BE2C (cell line): ENCODE measurements around the gene FBXL13.
"Not testable (repeated sequence)": the region's sequence is repeated elsewhere in the genome, so short reads cannot be mapped to it uniquely, and the experiment has no call there.

Source experiments
- DNase-seq: peaks from one replicate; pipeline ENCODE4 v3.0.0-alpha.2; 2020
- H3K27me3 ChIP-seq: fragments of 250-450 bp; sonication (Bioruptor Pico); 2 replicates; pipeline ENCODE4 v1.5.1; 2020; ENCODE audit warnings: mild to moderate bottlenecking
- H3K36me3 ChIP-seq: fragments of 250-450 bp; sonication (Bioruptor Pico); 2 replicates; pipeline ENCODE4 v1.5.1; 2020; ENCODE audit warnings: mild to moderate bottlenecking
- H3K4me1 ChIP-seq: fragments of 250-450 bp; sonication (Bioruptor Pico); 2 replicates; pipeline ENCODE4 v1.5.1; 2020
- H3K4me3 ChIP-seq: 2 replicates; pipeline ENCODE4 v1.5.1; 2011; ENCODE audit warnings: low read depth, low read length
- H3K9me3 ChIP-seq: fragments of 250-450 bp; sonication (Bioruptor Pico); 2 replicates; pipeline ENCODE4 v1.5.1; 2020
- TF ChIP-seq, protein P1 (sequence below): IDR thresholded peaks from 2 replicates; pipeline ENCODE4 v1.5.1; 2012; ENCODE audit warnings: mild to moderate bottlenecking, low read depth, low read length

Gene FBXL13

DNA sequence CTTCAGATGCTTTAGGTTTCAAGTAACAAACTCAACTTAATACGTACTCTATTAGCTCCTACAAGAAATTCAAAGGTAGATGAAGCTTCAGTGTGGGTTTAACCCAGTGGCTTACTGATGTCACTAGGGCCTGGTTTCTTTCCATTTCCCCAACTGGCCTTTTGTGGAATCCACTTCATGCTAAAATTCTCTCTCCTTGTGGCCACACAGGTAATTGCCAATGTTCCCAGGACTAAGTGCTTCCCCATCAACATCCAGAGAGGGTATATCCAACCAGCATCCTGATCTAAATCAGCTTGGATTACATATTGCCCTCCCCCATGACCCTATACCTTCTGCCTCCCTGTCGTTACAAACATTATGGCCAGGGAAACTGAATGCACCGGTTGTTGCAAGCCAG, 10.7 kb downstream of the FBXL13 start:
- Histone ChIP-seq H3K9me3 (no peaks in the 10 kb centered on the region), H3K4me3 (no peak overlapping the region), H3K36me3 (no peaks in the 10 kb centered on the region), H3K27me3 (no peaks in the 10 kb centered on the region), H3K4me1 (no peaks in the 10 kb centered on the region)
- TF ChIP-seq, protein P1, sequence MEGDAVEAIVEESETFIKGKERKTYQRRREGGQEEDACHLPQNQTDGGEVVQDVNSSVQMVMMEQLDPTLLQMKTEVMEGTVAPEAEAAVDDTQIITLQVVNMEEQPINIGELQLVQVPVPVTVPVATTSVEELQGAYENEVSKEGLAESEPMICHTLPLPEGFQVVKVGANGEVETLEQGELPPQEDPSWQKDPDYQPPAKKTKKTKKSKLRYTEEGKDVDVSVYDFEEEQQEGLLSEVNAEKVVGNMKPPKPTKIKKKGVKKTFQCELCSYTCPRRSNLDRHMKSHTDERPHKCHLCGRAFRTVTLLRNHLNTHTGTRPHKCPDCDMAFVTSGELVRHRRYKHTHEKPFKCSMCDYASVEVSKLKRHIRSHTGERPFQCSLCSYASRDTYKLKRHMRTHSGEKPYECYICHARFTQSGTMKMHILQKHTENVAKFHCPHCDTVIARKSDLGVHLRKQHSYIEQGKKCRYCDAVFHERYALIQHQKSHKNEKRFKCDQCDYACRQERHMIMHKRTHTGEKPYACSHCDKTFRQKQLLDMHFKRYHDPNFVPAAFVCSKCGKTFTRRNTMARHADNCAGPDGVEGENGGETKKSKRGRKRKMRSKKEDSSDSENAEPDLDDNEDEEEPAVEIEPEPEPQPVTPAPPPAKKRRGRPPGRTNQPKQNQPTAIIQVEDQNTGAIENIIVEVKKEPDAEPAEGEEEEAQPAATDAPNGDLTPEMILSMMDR: peak; percentile 19; the same call in 1 of the 2 replicates
- no peak for DNase-seq

DNA sequence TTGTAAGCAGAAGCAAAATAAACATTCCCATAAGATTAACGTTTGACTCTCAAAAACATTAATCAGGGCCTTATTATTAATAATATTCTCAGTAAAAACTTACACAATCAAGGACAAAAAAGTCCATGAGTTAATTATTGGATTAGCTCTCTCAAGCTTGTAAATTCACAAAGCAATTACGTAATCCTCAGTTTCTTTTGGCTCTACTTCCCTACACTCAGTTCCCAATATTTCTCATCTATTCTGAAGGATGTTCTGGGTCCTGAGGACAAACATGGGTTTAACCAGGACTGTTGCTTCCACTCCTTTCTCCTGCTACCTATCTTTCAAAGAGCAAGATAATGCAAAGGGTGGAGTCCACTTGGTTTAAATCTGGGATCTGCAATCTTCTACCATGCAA, 15.1 kb downstream of the FBXL13 start:
- Histone ChIP-seq H3K27me3 (no peaks in the 10 kb centered on the region), H3K36me3 (no peaks in the 10 kb centered on the region), H3K4me1 (no peaks in the 10 kb centered on the region), H3K4me3 (no peak overlapping the region), H3K9me3 (no peaks in the 10 kb centered on the region)
- DNase-seq: no peak
- TF ChIP-seq, protein P1: no peak

DNA sequence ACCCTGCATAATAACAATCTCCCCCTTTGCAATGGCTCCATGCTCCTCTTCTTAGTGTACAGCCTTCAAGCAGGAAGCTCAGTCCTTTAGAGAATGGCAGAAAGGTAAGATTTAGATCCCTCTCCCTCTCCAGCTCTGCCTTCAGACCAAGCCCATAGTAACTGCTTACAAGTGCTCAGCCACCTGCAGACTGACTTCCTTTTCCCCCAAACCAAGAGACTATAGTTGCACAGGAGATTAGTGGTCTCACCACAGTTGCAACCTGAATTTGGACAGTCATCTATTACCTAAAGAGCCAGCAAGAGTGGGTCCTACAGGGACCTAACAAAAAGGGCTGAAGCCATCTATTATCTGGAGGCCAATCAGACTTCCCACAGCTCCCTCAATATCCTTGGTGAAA, 16.5 kb downstream of the FBXL13 start:
- TF ChIP-seq, protein P1: no peak
- Histone ChIP-seq H3K9me3 (no peaks in the 10 kb centered on the region), H3K36me3 (no peaks in the 10 kb centered on the region), H3K4me3 (no peak overlapping the region), H3K27me3 (no peaks in the 10 kb centered on the region), H3K4me1 (no peaks in the 10 kb centered on the region)
- no peak for DNase-seq

DNA sequence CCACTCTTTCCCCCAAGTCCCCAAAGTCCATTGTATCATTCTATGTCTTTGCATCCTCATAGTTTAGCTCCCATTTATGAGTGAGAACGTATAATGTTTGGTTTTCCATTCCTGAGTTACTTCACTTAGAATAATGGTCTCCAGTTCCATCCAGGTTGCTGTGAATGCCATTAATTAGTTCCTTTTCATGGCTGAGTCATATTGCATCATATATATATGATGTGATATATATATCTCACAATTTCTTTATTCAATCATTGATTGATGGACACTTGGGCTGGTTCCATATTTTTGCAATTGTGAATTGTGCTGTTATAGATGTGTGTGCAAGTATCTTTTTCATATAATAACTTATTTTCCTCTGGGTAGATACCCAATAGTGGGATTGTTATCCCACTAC, 18.6 kb downstream of the FBXL13 start:
- H3K27me3 ChIP-seq, H3K36me3 ChIP-seq, H3K4me1 ChIP-seq, H3K9me3 ChIP-seq, H3K4me3 ChIP-seq, DNase-seq: not testable (repeated sequence)

DNA sequence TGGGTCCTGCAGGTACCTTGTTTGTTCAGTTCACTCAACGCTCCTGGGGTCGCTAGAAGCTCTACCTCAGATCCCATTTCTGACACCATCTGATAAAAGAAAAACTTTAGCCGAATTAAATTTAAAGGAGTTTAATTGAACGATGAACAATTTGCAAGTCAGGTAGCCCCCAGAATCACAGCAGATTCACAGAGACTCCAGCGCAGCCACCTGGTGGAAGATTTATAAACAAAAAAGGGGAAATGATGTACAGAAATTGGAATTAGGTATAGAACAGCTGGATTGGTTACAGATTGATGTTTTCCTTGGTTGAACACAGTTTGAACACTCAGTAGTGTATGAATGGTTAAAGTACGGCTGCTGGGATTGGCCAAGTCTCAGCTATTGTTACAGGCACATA, 23.1 kb downstream of the FBXL13 start:
- TF ChIP-seq, protein P1: peak; percentile 10; the same call in 1 of the 2 replicates
- no peaks in the 10 kb centered on the region for H3K27me3 ChIP-seq
- no peak overlapping the region for H3K4me3 ChIP-seq
- no peaks in the 10 kb centered on the region for H3K36me3 ChIP-seq
- H3K4me1 ChIP-seq: no peaks in the 10 kb centered on the region
- H3K9me3 ChIP-seq: no peaks in the 10 kb centered on the region
- DNase-seq: no peak

DNA sequence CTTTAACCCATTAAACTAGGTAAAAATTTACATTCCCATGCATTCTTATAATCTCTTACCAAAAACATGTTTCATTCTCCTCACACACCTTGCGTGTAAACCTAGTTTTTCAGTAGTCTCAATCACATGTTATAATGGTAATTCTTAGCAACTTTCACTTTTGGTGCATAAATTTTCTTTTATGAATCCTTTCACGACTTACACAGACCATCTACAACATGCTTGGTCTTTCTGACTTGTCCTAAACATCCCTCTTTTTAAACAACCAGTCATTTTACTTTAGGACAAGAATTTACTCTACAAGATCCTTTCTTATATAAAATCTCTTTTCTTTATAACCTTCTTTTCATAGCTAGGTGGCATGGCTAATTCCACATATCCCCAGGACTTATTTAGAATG, 25.8 kb downstream of the FBXL13 start:
- Histone ChIP-seq H3K9me3 (no peaks in the 10 kb centered on the region), H3K27me3 (no peaks in the 10 kb centered on the region), H3K4me3 (no peak overlapping the region), H3K36me3 (no peaks in the 10 kb centered on the region), H3K4me1 (no peaks in the 10 kb centered on the region)
- DNase-seq: no peak
- TF ChIP-seq, protein P1: no peak

DNA sequence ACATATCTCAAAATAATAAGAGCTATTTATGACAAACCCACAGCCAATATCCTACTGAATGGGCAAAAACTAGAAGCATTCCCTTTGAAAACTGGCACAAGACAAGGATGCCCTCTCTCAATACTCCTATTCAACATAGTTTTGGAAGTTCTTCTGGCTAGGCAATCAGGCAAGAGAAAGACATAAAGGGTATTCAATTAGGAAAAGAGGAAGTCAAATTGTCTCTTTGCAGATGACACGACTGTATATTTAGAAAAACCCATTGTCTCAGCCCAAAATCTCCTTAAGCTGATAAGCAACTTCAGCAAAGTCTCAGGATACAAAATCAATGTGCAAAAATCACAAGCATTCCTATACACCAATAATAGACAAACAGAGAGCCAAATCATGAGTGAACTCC, 32.8 kb downstream of the FBXL13 start:
- not testable (repeated sequence) for H3K36me3 ChIP-seq, H3K27me3 ChIP-seq, H3K9me3 ChIP-seq, H3K4me3 ChIP-seq, DNase-seq, H3K4me1 ChIP-seq

DNA sequence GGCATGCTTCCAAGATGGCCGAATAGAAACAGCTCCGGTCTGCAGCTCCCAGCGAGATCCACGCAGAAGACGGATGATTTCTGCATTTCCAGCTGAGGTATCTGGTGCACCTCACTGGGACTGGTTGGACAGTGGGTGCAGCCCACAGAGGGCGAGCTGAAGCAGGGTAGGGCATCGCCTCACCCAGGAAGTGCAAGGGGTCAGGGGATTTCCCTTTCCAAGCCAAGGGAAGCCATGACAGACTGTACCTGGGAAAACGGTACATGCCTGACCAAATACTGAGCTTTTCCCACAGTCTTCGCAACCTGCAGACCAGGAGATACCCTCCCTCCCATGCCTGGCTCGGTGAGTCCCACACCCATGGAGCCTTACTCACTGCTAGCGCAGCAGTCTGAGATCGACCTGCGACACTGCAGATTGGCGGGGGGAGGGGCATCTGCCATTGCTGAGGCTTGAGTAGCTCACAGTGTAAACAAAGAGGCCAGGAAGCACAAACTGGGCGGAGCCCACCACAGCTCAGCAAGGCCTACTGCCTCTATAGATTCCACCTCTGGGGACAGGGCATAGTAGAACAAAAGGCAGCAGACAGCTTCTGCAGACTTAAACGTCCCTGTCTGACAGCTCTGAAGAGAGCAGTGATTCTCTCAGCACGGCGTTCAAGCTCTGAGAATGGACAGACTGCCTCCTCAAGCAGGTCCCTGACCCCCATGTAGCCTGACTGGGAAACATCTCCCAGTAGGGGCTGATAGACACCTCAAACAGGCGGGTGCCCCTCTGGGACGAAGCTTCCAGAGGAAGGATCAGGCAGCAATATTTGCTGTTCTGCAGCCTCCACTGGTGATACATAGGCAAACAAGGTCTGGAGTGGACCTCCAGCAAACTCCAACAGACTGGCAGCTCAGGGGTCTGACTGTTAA, 36.5 kb downstream of the FBXL13 start:
- not testable (repeated sequence) for DNase-seq, H3K27me3 ChIP-seq, H3K4me3 ChIP-seq

More for the DNA sequence above, 36.5 kb downstream of the FBXL13 start:
- not testable (repeated sequence) for H3K36me3 ChIP-seq, H3K4me1 ChIP-seq, H3K9me3 ChIP-seq
